ENCODE data around the gene FGF18.
"Not testable (repeated sequence)": the region's sequence is repeated elsewhere in the genome, so short reads cannot be mapped to it uniquely, and the experiment has no call there.

FGF18 gene

DNA sequence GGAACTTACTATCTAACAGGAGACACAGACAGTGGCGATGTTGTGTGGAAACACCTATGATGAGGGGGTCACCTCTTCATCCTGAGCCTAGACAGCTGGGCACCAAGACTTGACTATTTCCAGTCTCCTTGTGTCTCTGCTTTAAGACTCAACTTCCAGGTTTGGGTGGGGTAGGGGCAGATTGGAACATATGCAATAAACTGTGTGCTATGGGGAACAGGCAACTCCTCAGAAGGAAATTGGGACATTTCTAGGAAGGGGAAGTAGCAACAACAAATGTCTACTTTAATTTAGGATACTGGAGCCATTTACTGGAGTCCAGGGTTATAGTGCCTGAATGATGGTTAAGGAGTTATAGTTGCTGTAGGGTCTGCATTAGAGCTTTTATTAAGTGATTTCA, 57.3 kb downstream of the FGF18 start:
- DNase-seq, result no peak

DNA sequence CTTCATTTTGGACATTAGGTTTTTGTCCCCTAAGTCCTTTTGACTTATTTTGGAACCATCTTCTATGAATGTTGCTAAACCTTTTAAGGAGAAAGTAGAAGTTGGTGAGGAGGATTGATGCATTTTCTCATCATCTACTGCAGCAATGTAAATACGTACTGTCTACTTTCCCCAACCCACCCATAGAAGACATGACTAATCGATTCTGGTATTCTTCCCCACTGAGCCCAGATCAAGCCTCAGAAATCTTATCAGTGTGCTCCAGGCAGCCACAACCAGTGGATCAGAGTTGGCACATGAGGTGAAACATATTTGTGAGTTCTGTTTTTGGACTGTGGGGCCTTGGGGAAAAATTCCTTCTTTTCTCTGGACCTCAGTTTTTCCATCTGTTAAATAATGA, 57.7 kb downstream of the FGF18 start:
- no peak for DNase-seq

DNA sequence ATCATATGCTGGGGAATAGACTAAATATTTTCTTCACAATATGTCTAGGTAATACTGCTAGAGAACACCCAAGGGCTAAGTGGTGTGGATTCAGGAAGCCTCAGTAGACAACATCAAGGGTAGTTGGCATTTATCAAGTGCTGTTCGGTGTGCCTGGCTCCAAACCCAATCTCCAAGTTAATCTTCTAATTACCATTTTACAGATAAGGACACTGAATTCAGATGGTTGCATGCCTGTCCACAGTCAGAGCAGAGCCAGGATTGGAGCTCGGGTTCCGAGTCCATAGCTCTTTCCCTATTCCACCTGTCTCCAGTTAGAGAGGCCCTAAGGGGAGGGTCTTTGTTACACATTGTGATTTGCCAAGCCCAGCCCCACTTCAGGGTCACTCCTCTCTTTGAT, 58.2 kb downstream of the FGF18 start:
- no peak for DNase-seq

DNA sequence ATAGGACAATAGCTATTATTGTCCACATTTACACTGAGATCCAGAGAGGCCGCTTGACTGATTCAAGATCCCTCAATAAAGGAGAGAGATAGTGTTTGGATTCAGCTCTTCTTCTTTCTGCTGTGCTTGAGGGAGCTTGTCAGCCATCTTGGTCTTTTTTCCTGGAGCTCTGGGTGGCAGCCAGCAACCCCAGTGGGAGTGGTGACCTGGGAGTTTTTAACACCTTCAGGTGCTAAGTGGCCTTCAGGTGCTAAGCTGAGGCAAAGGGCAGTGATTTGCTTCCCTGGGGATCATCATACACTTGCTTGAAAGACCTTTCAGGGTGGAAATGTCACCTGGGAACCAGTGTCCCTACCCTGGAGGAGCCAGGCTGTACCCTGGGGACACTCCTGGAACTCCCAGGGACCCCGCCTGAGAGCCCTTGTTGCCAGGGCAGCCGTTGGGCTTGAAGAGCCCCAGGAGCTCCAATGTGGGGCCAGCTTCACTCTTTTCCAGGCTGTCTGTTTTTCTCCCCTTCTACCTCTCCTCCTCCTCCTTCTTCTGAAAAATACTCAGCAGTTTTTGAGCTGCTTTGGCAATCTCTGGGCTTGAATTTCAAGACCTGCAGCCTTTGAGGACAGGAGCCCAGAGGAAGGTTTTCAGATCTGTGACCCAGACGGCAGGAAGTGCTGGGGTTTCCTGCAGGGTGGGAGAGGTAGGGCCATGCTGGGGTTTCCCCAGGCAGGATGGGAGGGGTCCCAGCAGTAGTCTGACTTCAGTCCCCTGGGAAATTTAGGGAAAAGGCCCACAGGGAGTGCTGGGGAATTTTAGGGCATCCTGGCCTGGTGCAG, 59.7 kb downstream of the FGF18 start:
- DNase-seq, result no peak

DNA sequence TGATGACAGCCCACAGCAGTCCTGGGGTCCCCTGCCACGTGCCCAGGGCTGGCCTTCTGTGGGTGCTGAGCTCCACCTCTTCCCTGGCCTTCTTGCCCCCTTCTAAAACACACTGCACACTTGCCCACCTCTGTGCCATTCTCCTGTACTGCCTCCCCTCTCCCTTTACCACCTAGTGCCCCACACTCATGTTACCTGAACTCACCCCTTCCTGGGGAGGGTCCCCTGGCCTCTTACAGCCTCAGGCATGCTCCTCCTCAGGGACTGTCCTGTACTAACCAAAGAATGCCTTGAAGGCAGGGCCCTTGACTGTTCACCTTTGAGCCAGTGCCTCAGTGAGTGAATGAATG, 60.3 kb downstream of the FGF18 start:
- DNase-seq, result no peak

DNA sequence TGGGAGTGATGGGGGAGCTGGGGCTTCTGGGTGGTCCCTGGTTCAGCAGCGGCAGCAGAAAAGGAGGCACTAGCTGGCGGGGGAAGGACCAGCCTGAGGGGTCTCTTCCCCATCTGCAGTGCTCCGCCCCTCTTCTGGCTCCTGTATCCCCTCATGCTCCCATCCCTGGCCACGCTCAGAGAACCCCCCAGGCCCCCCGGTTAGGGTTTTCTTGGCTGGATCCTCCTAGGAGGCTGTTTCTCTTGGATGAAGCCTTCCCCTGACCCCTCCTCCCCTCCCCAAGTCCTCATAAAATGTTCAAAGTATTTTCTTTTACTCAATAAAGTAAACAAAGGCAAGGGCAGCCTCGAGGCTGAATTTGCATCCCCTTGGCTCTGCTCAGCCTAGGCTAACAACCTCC, 60.8 kb downstream of the FGF18 start:
- no peak for DNase-seq

DNA sequence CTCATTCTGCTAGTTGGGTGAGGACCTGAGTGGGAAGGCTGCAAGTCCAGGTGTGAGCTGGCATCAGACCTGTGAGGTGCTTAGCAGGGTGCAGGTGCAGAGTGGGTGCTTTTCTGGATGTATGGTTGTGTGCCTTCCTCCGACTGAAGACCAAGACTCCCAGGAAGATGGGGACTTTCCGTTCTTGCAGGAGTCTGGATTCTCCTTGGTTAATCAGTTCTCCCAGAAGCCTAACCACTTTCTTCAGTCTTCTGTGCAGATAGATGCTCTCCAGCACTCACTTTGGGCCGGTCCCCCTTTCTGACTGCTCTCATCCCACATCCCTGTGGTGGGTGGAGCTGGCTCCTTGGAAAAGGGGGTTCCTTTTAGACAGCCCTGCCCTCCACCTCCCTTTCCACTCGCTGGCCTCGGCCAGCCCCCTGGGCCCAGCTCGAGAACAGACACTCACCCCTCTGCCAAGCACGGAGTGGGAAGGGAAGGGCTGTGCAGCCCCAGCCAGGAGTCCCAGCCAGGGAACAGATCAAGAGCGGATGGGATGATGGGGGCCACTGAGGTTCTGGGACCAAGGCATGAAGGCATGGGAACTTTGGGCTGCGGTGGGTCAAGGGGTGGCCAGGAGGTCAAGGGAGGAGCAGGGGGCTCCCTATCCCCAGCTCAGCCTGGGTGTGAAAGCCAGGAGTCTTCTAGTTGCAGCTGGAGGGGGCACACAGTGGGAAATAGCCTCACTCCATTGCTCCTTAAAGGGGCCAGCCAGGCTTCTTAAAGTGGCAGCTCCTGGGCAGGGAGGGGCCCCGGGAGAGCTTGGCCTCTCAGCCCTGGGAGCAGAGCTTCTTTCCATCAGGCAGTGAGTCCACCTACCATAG, 62.4 kb downstream of the FGF18 start:
- no peak for DNase-seq

DNA sequence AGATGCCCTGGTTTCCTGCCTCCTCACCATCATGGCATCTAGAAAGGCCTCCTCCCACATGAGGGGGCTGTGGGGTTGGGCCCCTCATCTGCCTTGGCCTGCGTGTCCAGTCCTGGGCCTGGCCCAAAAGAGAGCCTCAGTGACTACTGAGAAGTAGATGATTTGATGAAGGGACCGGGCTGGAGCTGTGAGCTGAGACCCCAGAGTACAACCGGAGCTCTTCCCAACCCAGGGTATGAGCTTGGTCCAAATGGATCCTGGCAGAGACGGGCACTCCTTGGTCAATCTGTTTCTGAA, 62.9 kb downstream of the FGF18 start:
- DNase-seq, result no peak

DNA sequence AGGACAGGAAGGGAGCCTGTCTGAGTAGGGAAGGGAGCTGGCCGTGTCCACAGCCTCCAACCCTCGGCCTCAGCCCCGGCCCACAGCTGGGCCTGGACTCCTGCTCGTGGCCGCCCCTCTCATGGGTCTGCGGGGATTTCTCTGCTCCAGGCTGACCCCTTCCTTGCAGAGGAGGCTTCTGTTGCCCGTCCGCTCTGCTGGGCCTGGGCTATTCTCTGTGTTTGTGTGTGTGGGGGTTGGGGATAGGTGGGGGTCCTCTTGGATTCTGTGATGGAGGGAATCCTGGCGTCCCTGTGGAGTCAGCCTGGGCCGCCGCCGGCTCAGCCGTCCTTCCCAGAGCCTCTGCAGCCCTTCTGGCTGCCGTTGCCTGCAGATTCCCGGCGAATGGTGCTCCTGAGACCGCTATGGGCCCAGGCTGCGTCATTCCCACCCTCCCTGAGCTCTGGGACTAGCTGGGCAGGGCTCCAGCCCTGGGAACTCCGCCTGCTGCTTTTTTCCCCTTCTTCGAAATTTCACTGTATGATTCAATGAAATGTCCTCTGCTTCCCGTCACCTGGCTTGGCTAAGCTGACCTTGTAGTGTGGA, 64.2 kb downstream of the FGF18 start:
- no peak for DNase-seq

DNA sequence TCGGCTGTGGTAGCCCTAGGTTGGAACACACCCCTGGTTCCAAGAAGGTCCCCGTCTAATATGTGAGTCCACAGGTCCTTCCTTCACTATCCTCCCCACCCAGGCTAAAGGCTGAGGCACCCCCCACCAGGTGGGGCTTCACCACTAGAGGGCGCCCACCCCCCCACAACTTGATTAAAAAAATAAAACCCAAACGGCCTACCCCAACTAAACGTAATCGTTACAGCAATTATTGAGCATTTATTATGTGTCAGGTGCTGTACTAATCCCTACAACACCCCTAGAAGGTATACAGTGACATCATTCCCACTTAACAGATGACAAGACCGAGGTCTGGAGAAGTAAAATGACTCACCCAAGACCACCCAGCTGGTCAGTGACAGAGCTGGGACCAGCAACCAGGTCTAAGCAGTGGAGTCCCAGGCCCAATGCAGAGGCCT, 65.0 kb downstream of the FGF18 start:
- DNase-seq, result no peak

DNA sequence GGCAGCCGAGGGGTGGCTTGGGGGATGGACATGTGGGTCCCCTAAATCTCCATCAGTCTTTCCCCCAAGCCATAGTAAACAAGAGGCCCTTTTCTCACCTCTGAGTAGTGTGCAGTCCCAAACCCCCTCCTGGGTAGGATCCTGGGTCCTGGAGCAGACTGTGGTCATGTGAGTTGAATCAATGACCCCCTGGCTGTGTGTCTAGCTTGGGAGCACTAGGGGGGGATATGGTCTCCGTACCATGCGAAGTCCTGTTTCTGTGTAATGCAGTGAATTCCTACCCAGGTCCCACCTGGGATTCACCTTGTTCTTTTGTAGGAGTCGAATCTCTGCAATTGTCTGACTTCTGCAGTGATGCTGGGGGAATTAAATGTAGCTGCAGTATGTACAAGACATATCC, 66.2 kb downstream of the FGF18 start:
- no peak for DNase-seq

DNA sequence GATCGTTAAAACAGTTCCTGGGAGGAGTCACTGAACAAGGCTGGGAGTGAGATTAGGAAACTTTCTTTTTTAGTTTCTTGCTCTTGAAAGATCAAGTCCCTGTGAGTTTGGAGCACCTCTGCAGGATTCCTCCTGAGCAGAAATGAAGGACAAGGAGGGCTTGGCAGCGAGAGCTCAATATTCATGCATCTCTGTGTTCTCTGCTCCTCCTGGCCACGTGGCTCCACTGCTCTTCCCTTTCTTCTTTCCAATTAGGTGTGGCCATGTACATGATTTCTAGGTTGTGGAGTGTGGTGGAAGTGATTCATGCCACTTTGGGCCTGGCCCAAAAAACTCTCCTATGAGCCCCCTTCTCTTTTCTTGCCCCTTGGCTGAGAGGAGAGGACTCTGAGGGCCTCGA, 67.2 kb downstream of the FGF18 start:
- DNase-seq, result no peak

DNA sequence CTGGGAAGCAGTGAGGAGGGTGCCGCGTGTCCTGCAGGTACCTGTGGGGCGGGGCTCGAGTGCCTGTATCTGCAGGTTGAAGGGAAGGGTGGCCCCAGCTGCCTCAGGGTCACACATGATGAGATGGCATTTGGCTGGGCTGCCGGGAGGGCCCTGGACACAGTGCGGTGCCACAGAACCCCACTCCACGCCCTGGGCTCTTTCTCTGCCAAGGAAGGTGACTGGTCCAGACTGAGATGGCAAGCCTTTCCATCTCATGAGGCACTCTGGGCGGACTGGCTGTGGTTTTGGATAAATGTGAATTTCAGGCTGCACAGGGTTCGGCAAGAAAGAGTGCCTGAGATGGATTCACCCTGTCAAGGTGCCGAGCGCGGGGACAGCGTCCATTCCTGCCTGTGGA, 69.4 kb downstream of the FGF18 start:
- DNase-seq, result no peak

DNA sequence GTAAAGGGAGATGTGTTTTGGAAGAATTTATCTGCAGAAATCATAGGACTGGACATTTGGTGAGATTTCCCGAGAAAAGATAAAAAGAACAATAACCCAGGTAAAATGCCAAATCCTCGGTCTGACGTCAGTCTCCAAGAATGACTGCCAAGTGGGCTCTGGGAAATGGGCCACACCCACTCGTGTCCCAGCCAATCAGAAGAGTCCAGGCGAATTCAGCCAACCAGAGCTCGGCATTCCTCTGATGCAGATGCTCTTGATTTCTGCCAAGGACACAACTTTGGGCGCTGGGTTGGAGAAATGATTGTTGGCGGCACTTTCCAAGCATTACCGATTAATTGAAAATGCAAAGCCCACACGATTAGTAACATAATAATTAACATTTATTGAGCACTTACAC, 73.3 kb downstream of the FGF18 start:
- DNase-seq, result no peak

DNA sequence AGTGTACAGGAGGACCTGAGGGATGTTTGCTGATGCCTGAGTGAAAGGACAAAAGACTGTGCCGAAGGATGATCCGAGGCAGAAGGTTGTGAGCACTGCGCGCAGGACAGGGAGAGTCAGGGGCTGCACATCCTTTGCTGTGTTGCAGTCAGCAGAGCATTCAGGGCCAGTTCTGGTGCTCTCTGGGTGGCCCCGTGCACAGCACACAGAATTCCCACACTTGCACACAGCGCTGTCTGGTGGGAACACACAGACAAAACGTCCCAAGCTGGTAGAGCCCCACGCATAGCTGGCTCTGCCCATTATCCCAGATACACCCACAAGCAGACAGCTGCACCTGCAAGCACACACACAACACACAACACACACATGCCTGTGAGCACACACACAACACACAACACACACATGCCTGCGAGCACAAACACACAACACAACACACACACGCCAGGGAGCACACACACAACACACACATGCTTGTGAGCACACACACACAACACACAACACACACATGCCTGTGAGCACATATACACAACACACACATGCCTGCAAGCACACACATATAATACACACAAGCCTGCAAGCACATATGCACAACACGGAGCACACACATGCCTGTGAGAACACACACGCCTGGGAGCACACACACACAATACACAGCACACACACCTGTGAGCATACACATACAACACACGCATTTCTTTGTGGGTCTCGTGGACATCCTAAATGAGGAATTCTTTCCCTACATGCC, 74.4 kb downstream of the FGF18 start:
- no peak for DNase-seq

DNA sequence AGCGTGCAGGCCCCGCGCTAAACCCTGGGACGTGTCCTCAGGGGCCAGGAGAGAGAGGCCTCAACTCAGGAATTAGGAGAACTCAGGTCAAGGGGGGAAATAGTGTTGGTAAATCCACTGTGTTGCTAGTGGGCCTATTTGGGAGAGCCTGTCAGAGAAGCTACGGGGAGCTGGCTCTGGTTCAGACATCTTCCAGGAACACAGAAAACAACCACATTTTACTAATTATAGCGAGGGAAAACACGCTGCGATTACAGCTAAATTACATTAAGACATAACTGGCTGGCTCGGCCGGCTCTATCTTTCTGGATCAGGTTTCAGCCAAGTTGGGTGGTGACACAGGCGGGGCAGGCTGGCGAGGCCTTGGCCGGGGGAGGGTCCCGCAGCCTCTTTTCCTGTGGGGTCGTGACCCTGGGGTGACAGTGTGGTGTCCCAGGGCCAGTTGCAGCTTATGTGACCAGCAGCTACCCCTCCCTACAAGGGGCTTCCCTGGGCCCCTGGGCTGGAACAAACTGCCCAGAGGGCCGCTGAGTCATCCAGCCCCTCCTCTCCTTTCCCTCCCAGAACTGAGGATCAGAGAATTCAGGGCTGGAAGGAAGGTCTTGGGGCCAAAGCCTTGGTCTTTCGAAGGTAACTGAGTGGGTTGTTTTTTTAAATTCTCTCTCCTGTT, 75.1 kb downstream of the FGF18 start:
- DNase-seq, result no peak

DNA sequence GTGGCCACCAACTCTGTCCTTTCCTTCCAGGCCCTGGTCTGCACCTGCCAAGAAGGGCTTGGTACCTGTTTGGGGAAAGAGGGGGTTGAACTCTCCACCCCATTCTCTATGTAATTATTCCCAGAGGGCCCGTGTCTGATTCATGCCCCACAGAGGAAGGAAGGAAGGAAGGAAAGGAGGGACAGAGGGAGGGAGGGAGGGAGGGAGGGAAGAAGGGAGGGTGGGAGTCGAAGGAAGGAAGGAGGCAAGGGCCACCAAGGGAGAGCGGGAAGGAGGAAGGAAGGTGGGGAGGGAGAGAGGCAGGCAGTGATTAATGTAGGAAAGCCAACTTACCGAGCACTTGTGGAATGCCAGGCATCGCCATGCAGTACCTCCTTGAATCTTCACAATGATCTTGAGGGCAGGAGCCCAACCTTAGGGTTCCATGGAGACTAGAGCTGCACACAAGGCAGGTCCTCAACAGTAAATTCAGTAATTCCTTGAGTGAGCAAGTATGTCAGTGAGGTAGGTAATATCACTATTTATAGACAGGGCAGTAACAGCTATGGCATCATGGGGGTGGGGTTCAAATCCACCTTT, 75.8 kb downstream of the FGF18 start:
- no peak for DNase-seq

DNA sequence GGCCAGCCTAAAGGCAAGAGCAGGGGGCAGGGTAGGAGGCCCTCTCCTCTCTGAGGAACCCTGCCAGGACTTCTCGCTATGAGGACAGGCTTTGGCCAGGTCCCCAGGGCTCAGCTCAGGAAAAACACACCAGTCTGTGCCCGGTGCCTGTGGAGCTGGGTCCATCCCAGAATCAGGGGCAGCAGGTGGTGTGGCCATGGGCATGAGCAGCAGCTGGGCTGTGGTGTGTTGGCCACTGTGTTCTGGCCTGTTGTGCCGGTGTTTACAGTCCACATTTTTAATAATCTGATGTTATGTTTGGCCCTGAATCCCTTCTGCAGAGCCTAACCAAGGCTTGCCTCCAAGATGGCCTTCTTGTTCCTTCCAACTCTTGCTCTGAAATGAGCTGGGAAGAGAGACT, 77.0 kb downstream of the FGF18 start:
- DNase-seq, result no peak

DNA sequence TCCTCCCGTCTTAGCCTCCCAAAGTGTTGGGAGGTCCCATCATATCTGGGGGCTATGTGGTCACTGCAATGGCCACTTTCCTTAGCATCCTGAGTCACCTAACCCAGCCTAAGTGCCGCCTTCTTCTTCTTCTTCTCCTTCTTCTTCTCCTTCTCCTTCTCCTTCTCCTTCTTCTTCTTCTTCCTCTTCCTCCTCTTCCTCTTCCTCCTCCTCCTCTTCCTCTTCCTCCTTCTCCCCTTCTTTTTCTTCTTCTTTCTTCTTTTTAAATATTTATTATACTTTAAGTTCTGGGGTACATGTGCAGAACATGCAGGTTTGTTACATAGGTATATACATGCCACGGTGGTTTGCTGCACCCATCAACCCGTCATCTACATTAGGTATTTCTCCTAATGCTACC, 78.0 kb downstream of the FGF18 start:
- DNase-seq, result not testable (repeated sequence)

DNA sequence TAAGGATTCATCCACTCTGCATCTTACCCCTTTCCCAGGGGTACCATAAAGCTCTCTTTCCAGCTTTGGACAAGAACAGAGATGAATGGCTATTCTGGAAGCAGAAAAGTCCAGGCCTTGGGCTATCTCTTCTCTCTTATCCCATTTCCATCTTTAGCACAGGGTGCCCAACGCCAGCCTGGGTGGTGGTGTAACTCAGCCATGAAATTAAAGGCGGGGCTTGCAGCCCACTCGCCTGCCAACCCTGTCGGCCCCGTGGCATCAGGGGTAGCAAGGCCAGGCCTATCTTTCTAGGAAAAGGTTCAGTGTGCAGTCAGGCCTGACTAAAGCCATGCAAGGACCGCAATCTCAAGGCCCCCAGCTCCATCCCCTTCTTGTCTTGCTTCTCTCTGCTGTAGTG, 78.7 kb downstream of the FGF18 start:
- no peak for DNase-seq

DNA sequence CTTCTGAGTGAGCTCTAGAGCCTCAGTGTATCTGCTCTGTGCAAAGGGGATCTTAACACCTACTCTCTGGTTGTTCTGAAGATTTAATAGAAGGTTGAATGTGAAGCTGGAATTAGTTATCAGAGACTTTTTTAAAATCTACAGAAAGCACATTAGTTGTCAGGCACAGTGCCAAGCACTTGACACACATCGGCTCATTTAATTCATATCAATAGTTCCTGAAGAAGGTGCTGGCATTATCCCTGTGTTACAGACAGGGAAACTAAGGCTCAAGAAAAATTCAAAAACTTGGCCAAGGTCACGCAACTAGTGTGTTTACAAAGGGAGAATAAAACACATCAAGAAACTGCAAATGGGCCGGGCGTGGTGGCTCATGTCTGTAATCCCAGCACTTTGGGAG, 80.2 kb downstream of the FGF18 start:
- no peak for DNase-seq

DNA sequence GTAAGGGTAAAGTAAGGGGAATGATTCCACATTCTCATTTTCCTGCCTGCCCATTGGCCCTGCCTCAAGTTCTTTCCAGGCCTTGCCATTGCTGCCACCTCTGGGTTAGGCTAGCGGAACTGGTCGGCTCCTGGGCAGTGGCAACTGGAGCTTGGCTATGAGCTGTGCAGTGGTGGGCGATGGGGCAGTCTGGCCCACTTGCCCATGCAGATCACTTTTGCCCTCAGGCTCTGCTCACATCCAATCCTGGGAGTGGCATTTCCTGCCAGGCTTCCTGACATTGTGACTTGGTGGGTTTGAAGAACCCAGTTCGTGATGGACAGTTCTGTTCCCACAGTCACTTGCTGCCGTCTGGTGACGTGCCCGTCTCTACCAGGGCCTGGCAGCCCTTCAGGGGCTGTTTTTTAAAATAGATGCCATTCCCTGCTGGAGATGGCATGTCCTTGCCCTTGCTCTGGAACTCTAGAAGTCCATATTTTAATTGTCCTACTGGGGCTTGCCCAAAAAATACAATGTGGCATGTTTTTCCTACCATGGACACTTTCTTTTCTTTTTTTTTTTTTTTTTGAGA, 86.1 kb downstream of the FGF18 start:
- DNase-seq, result no peak
